ENCODE data around the gene ADGRV1.
"Not testable (repeated sequence)": the region's sequence is repeated elsewhere in the genome, so short reads cannot be mapped to it uniquely, and the experiment has no call there.

ADGRV1 gene

GRCh38 chr5:90933298-90933697 lies 374.7 kb downstream of the ADGRV1 start:
- DNase-seq (ENCODE audit: low read depth in 3 of 3, low spot score in 1 of 3) = no peak

GRCh38 chr5:90934091-90934719 lies 375.6 kb downstream of the ADGRV1 start:
- no peak for DNase-seq (ENCODE audit: low read depth in 3 of 3, low spot score in 1 of 3)

DNA sequence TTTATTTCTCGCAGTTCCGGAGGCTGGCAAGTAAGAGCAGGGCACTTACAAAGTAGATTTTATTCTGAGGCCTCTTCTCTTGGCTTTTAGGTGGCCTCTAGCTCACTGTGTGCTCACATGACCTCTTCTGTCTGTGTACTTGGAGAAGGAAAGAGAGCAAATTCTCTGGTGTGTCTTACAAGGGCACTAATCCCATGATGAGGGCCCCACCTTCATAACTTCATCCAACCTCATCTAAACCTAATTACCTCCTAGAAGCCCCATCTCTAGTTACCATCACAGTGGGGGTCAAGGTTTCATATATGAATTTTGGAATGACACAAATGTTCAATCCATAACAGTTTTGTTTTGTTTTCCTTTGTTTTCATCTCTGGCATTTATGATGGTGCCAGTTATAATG lies 376.1 kb downstream of the ADGRV1 start:
- DNase-seq (ENCODE audit: low read depth in 3 of 3, low spot score in 1 of 3) = no peak

- no peak for DNase-seq (ENCODE audit: low read depth in 3 of 3, low spot score in 1 of 3)
Observed at GRCh38 chr5:90939211-90939610, 380.6 kb downstream of the ADGRV1 start.

DNA sequence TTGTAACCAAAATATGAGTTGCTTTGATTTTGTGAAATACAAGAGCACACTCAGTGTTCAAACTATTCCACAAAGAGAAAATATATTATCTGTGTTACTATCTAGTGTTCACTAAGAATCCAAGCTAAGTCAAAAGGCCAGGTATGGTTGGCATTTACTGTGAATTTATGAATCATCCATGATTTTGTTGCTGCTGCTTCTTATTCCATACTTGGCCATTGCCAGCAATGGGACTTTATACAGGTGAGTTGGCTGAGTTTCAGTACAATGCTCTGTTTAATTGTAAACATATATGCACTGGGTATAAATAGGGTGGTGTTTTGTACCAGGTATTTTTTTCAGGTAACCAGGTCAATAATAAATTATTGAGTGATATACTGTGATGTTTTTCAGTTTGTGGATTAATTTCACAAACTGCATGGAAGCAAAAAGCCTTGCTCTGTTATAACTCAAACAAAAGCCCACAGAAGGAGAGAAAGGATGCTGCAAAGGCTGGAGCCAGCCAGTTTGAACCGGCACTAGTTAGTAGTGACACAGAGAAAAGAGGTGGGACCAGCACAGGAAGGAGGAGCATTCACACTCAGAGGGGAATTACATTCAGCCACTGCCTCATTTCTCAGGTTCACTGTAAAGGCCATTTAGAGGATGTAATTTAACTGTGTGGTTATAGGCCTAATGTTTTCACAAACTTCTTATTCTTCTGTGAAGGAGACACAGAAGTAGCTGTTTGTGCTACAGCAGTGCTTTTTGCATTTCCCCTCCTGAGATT lies 381.8 kb downstream of the ADGRV1 start:
- no peak for DNase-seq (ENCODE audit: low read depth in 3 of 3, low spot score in 1 of 3)

- DNase-seq (ENCODE audit: low read depth in 3 of 3, low spot score in 1 of 3) = no peak
Observed at GRCh38 chr5:90941002-90941720, 382.6 kb downstream of the ADGRV1 start.

- DNase-seq (ENCODE audit: low read depth in 3 of 3, low spot score in 1 of 3) = no peak
Observed at GRCh38 chr5:90944116-90944515, 385.5 kb downstream of the ADGRV1 start.

DNA sequence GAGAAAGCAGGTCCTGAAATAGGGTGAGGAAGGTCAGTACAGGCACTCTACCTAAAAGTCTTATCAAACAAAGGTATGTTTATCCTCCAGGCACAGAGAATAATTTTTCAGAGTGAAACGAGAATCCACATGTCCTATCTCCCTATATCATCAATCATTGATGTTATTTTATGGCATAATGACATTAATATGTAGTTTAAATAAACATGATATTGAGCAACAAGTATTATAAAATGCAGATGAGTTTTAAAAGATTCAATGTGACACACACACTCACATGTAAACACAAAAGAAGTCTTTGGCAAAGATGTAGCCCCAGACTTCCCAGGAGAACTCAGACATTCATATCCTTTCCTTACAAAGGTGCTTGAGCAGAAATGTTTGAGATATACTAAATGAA lies 389.1 kb downstream of the ADGRV1 start:
- no peak for DNase-seq (ENCODE audit: low read depth in 3 of 3, low spot score in 1 of 3)

- DNase-seq (ENCODE audit: low read depth in 3 of 3, low spot score in 1 of 3) = no peak
Observed at GRCh38 chr5:90948969-90949368, 390.4 kb downstream of the ADGRV1 start.

- no peak for DNase-seq (ENCODE audit: low read depth in 3 of 3, low spot score in 1 of 3)
Observed at GRCh38 chr5:90949469-90950358, 391.1 kb downstream of the ADGRV1 start.

DNA sequence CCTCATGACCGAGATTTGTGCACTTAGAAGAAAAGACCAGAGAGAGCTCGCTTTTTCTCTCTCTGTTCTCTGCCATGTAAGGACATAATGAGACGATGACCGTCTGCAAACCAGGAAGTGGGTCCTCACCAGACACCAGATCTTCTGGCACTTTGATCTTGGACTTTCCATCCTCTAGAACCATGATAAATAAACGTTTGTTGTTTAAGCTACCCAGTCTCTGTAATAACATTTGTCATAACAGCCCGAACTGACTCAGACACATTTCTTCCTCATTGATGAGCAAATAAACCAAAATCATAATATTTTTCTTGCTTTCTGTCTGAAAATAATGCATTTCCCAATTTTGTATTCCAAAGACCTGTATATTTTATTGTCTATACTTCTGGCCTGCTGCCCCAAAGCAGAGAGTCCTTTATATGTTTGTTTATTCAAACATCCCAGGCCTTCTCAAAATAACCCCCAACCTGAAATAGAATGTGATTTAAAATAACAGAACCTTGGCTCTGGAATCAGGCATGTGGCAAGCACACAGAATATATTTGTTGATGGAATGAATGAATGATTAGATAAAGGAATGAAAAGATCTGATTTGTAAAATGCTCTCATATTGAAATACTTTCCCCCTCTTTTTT lies 396.5 kb downstream of the ADGRV1 start:
- DNase-seq (ENCODE audit: low read depth in 3 of 3, low spot score in 1 of 3) = no peak

DNA sequence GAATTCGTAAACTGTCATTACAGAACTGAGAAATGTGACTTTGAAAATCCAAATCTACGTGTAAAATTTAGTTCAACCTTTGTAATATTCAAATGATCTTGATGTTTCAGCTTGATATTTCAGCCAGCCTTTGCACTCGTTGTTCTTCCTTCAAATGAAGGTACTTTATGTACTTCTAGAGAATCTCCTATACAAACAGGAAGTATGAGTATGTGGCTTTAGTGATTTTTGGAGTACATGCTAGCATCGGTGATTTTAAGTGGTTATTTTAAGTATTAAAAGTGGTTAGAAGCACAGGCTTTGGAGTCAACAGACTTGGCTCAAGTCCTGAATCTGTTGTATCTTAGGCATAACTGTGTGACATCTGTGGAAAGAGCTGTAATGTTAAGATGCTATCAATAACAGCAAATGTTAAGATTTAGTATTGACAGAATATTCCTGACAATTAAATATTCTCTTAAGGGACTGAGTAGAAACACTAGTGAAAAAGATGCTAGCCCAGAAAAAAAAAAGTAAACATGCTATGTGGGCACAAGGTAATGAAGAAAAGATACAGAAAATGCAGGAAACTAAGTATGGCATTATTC lies 398.0 kb downstream of the ADGRV1 start:
- DNase-seq (ENCODE audit: low read depth in 3 of 3, low spot score in 1 of 3) = no peak

- no peak for DNase-seq (ENCODE audit: low read depth in 3 of 3, low spot score in 1 of 3)
Observed at GRCh38 chr5:90957906-90958305, 399.3 kb downstream of the ADGRV1 start.

DNA sequence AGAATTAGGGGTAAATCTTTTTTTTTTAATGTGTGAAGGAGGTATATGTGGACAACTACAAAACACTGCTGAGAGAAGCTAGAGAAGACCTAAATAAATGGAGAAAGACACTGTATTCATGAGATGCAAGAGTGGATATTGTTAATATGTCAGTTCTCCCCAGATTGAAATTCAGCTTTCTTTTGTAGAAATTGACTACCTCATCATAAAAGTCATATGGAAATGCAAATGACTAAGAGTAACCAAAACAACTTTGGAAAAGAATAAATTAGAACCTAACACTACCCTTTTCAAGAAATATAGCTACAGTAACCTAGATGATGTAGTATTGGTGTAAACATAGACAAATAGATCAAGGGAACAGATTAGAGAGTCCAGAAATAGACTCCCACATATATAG lies 400.7 kb downstream of the ADGRV1 start:
- no peak for DNase-seq (ENCODE audit: low read depth in 3 of 3, low spot score in 1 of 3)

- DNase-seq (ENCODE audit: low read depth in 3 of 3, low spot score in 1 of 3) = no peak
Observed at GRCh38 chr5:90962481-90962880, 403.9 kb downstream of the ADGRV1 start.

DNA sequence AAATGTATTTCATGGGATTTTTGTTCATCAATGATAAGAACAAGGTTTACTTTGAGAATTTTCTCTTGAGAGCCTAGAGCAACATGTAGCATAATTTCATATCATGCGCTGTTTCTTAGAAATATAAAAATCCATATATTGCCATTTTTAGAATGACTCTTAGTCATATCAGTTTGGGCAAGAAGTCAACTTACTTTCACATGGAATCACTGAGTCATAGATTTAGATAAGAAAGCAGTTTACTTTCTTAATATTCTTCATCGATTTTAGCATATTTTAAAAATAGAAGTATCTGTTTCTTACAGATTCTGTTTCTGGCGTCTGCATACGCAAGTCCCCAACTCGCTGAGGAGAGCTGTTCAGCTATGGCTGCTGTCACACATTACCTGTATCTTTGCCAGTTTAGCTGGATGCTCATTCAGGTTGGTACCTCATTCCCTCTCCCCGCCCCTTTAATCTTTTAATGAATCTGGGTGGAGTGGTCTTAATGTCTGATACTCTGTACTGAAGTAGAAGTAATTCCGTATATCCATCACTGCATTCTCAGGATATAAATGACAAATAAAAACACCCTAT lies 406.6 kb downstream of the ADGRV1 start:
- DNase-seq (ENCODE audit: low read depth in 3 of 3, low spot score in 1 of 3) = no peak

DNA sequence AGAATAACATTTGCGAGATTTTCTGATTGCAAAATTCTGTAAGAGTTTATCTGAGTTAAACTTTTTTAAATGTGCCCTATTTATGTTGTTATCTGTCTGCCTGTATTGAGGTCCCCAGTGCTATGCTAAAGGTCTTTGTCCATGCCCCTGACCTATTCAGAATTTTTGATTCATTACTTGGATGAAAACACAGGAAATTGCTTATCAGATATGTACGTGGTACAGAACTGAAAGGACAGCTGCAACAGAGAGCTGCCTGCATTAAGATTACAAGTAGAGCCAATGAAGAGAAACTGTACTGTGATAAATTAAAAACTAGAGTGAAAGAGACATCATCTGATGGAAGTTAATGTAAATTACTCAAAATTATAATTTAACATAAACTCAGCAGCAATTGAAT lies 408.8 kb downstream of the ADGRV1 start:
- DNase-seq (ENCODE audit: low read depth in 3 of 3, low spot score in 1 of 3) = no peak

GRCh38 chr5:90967851-90968250 lies 409.3 kb downstream of the ADGRV1 start:
- no peak for DNase-seq (ENCODE audit: low read depth in 3 of 3, low spot score in 1 of 3)

GRCh38 chr5:90968319-90968718 lies 409.7 kb downstream of the ADGRV1 start:
- DNase-seq (ENCODE audit: low read depth in 3 of 3, low spot score in 1 of 3) = no peak

- not testable (repeated sequence) for DNase-seq (ENCODE audit: low read depth in 3 of 3, low spot score in 1 of 3)
Observed at GRCh38 chr5:90969945-90970344, 411.3 kb downstream of the ADGRV1 start.
